Osteocyte (in vitro differentiated cells): Measurements from ENCODE around the gene FNBP1. TPM values are rescaled to one million over a fixed set of nuclear protein-coding genes. Genes with fewer than 3 reads are reported as not detected.

Experiments used
- DNase-seq: peaks from one replicate; pipeline ENCODE4 v3.0.0; 2021; ENCODE audit warnings: mixed read lengths; ENCODE audit not compliant: unreplicated experiment; ENCODE audit errors: extremely low spot score
- H3K27ac Mint-ChIP-seq: one replicate; pipeline ENCODE4 v1.8.0; 2021; ENCODE audit warnings: mild to moderate bottlenecking, mixed read lengths; ENCODE audit not compliant: unreplicated experiment
- H3K27me3 Mint-ChIP-seq: one replicate; pipeline ENCODE4 v1.8.0; 2021; ENCODE audit warnings: mixed read lengths; ENCODE audit not compliant: unreplicated experiment
- H3K36me3 Mint-ChIP-seq: one replicate; pipeline ENCODE4 v1.8.0; 2021; ENCODE audit warnings: mixed read lengths; ENCODE audit not compliant: unreplicated experiment
- H3K4me1 Mint-ChIP-seq: one replicate; pipeline ENCODE4 v1.8.0; 2021; ENCODE audit warnings: mixed read lengths; ENCODE audit not compliant: unreplicated experiment
- H3K4me3 Mint-ChIP-seq: one replicate; pipeline ENCODE4 v1.8.0; 2021; ENCODE audit warnings: mild to moderate bottlenecking, moderate library complexity, mixed read lengths; ENCODE audit not compliant: unreplicated experiment
- H3K9me3 Mint-ChIP-seq: one replicate; pipeline ENCODE4 v1.8.0; 2021; ENCODE audit warnings: mixed read lengths; ENCODE audit not compliant: unreplicated experiment
- CTCF ChIP-seq: fragments of 200-600 bp; sonication (generic); IDR thresholded peaks from 2 replicates; pipeline ENCODE4 v1.5.0; 2021; ENCODE audit warnings: antibody characterized with exemption, mild to moderate bottlenecking, moderate library complexity
- total RNA-seq: library from RNA; stranded (reverse); gene quantifications from 2 replicates; pipeline ENCODE4 v1.2.1, GENCODE V29; 2021

The FNBP1 gene
- total RNA-seq, 1 donor from 2014 or later, result 62.2 TPM

DNA sequence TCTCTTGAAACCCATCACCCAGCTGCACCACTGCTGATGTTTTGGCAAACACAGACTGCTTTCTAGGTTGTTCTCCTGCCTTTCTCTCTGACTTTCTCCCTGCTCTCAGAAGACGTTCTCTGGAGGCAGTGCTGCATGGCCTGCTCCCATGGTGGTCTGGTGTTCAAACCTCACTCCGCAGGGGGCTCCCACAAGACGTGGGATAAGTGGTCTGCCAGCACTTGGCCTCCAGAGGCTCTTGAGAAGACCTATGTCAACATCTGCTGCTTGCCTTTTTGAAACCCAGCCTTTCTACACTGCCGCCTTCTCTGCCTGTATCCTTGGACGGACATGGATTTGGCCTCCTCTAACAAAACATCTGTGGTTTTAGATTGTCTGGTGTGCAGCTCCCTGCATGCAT is 191.2 kb downstream of the FNBP1 start:
- Mint-ChIP-seq H3K36me3 (peaks cover 45% of the 10 kb centered on the region), H3K4me3 (no peak overlapping the region), H3K27me3 (no peaks in the 10 kb centered on the region), H3K9me3 (no peaks in the 10 kb centered on the region), H3K27ac (no peak overlapping the region), H3K4me1 (peaks cover 10% of the 10 kb centered on the region)
- no peak for TF ChIP-seq CTCF
- DNase-seq, result no peak

GRCh38 chr9:129850821-129851550 is 192.0 kb downstream of the FNBP1 start:
- Mint-ChIP-seq H3K4me3 (no peak overlapping the region), H3K27me3 (no peaks in the 10 kb centered on the region), H3K36me3 (peaks cover 43% of the 10 kb centered on the region), H3K27ac (no peak overlapping the region), H3K4me1 (peaks cover 6% of the 10 kb centered on the region), H3K9me3 (no peaks in the 10 kb centered on the region)
- no peak for TF ChIP-seq CTCF
- DNase-seq, result no peak

- no peak for DNase-seq
- TF ChIP-seq CTCF, result no peak
- Mint-ChIP-seq H3K9me3 (no peaks in the 10 kb centered on the region), H3K4me3 (no peak overlapping the region), H3K27me3 (no peaks in the 10 kb centered on the region), H3K4me1 (peaks cover 6% of the 10 kb centered on the region), H3K27ac (no peak overlapping the region), H3K36me3 (peaks cover 35% of the 10 kb centered on the region)
These were observed 193.1 kb downstream of the FNBP1 start for GRCh38 chr9:129849901-129850300.

GRCh38 chr9:129848712-129849441 is 194.1 kb downstream of the FNBP1 start:
- Mint-ChIP-seq H3K27me3 (no peaks in the 10 kb centered on the region), H3K4me1 (peaks cover 6% of the 10 kb centered on the region), H3K36me3 (peaks cover 25% of the 10 kb centered on the region), H3K27ac (no peak overlapping the region), H3K4me3 (no peak overlapping the region), H3K9me3 (no peaks in the 10 kb centered on the region)
- TF ChIP-seq CTCF, result no peak
- no peak for DNase-seq

DNA sequence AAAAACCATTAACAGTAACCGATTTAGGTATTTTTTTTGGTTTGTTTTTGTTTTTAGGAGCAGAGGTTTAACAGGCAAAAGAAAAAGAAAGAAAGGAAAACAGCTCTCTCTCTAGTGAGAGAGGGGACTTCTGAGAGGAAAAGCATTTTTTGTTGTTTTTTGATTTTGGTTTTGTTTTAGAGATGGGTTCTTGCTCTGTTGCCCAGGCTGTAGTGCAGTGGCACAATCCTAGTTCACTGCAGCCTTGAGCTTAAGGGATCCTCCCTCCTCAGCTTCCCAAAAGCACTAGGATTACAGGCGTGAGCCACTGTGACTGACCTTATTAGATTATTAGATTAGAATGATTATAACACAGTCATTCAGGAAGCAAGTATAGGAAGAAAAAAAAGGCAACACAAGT is 197.6 kb downstream of the FNBP1 start:
- Mint-ChIP-seq H3K27me3 (no peaks in the 10 kb centered on the region), H3K36me3 (peaks cover 5% of the 10 kb centered on the region), H3K4me1 (peaks cover 5% of the 10 kb centered on the region), H3K9me3 (no peaks in the 10 kb centered on the region), H3K4me3 (no peak overlapping the region), H3K27ac (no peak overlapping the region)
- no peak for TF ChIP-seq CTCF
- no peak for DNase-seq
